ENCODE data around the gene CROCC. TPM values are rescaled to one million over a fixed set of nuclear protein-coding genes. Genes with fewer than 3 reads are reported as not detected.
"Not testable (repeated sequence)": the region's sequence is repeated elsewhere in the genome, so short reads cannot be mapped to it uniquely, and the experiment has no call there.

The CROCC gene
- total and polyA plus RNA-seq, 8 donors, result 14.0 to 942 (median 29.9) TPM

DNA sequence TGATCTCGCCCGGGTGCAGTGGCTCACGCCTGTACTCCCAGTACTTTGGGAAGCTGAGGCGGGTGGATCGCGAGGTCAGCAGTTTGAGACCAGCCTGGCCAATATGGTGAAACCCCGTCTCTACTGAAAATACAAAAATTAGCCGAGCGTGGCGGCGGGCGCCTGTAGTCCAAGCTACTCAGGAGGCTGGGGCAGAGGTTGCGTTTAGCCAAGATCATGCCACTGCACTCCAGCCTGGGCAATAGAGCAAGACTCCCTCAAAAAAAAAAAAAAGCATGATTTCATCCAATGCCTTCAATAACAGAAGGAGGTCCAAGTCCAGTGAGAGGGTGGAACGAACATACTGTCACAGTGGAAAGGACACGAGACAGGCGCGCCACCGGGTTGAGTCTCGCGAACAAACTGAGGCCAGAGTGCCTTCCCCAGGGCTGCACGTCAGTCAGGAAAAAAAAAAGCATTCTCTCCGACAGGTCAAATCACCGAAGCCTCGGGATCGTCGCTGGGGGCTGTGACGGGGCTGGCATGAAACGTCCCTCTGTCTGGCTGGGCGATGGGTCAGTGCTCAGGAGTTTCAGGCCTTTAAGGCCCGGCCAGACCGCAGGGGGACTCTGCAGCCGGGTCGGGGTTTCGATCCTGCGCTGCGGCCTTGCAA is 8.4 kb upstream of the CROCC start:
- WGBS, 5 donors, result 45 to 54% (median 49%) methylated on average over 32 to 36 of the region's 36 CpGs
- TF ChIP-seq EP300 (IDR thresholded peaks at IDR 0.05), result no peak
- intact Hi-C loops (cut with DNase I; ENCODE audit: low total_unique reads), result no loop called here
- Histone ChIP-seq H3K36me3 (no peaks in the 10 kb centered on the region), H3K4me3 (peak overlapping the region; percentile 67 to 100 (median 88)), H3K9me3 (no peaks in the 10 kb centered on the region), H3K27ac (peak overlapping the region; percentile 68 to 94 (median 76)), H3K27me3 (no peaks in the 10 kb centered on the region), H3K4me1 (peaks cover 18 to 35% (median 27%) of the 10 kb centered on the region in 4 donors)
- DNase-seq, result no peak

GRCh38 chr1:16913833-16914662 is 7.7 kb upstream of the CROCC start:
- 0 to 1% (median 0%) methylated on average over 88 to 106 of the region's 109 CpGs for WGBS, 5 donors
- H3K27ac ChIP-seq, result peak overlapping the region; percentile 83 to 94 (median 88)
- DNase-seq, result peak; percentile 96 to 100
- no peaks in the 10 kb centered on the region for H3K27me3 ChIP-seq
- peaks cover 0 to 2% (median 0%) of the 10 kb centered on the region in 4 donors for H3K36me3 ChIP-seq
- H3K9me3 ChIP-seq, result no peaks in the 10 kb centered on the region
- TF ChIP-seq POLR2AphosphoS5 (IDR thresholded peaks at IDR 0.05) (peak; percentile 40 to 74 (median 66)), EP300 (IDR thresholded peaks at IDR 0.05) (no peak)
- peak overlapping the region; percentile 67 to 100 (median 88) for H3K4me3 ChIP-seq
- peaks cover 18 to 35% (median 27%) of the 10 kb centered on the region in 4 donors for H3K4me1 ChIP-seq
- intact Hi-C loops (cut with DNase I; ENCODE audit: low total_unique reads), result no loop called here

DNA sequence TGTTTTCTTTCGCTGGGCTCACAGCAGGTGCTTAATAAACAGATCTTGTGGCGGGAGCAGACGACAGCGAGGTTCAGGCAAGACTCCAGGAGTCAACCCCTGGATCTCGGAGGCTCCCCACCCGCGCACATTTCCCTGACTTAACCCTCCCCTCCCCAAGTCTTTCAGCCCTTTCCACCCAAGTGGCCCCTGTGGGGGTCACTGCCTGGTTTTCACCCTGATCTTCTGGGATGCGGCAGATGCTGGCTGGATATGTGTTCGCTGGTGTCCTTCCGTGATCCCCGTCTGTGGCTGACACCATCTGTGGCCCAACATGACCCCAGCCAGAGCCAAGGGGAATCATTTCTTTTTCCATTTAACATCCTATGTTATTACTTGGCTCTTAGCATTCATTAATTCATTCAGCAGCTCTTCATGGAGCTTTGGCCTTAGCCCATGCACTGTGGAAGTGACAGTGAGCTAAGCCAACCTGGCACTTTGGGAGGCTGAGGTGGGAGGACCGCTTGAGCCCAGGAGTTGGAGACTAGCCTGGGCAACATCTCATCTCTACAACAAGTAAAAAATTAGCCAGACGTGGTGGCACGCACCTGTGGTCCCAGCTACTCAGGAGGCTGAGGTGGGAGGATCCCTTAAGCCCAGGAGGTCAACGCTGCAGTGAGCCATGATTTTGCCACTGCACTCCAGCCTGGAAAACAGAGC is 6.7 kb upstream of the CROCC start:
- H3K9me3 ChIP-seq; intact Hi-C loops (cut with DNase I; ENCODE audit: low total_unique reads); H3K36me3 ChIP-seq; H3K27me3 ChIP-seq: not testable (repeated sequence)
- DNase-seq, result peak in 1 of 2 donors; percentile 48
- H3K27ac ChIP-seq, result peak overlapping the region in 4 of 5 donors; percentile 83 to 94 (median 87)
- peak overlapping the region; percentile 67 to 100 (median 88) for H3K4me3 ChIP-seq
- H3K4me1 ChIP-seq, result peaks cover 18 to 35% (median 27%) of the 10 kb centered on the region in 4 donors
- WGBS, 5 donors, result 47 to 52% (median 49%) methylated on average over 15 of the region's 15 CpGs

GRCh38 chr1:16915627-16915973 is 6.1 kb upstream of the CROCC start:
- TF ChIP-seq EP300 (IDR thresholded peaks at IDR 0.05), result no peak
- H3K9me3 ChIP-seq, result no peaks in the 10 kb centered on the region
- H3K36me3 ChIP-seq, result peaks cover 0 to 6% (median 0%) of the 10 kb centered on the region in 4 donors
- DNase-seq, result peak in 1 of 2 donors; percentile 76
- peak overlapping the region in 1 of 5 donors; percentile 94 for H3K27ac ChIP-seq
- H3K27me3 ChIP-seq, result no peaks in the 10 kb centered on the region
- 67 to 89% (median 82%) methylated on average over 4 of the region's 4 CpGs for WGBS, 5 donors
- H3K4me1 ChIP-seq, result peaks cover 18 to 35% (median 27%) of the 10 kb centered on the region in 4 donors
- H3K4me3 ChIP-seq, result no peak overlapping the region
- intact Hi-C loops (cut with DNase I; ENCODE audit: low total_unique reads), result no loop called here

GRCh38 chr1:16916036-16916880 is 5.5 kb upstream of the CROCC start:
- Histone ChIP-seq H3K4me1 (peaks cover 21 to 38% (median 28%) of the 10 kb centered on the region in 4 donors), H3K27ac (peak overlapping the region in 1 of 5 donors; percentile 94)
- H3K9me3 ChIP-seq; intact Hi-C loops (cut with DNase I; ENCODE audit: low total_unique reads); H3K36me3 ChIP-seq; DNase-seq; H3K4me3 ChIP-seq; H3K27me3 ChIP-seq: not testable (repeated sequence)
- WGBS, 5 donors, result 67 to 86% (median 79%) methylated on average over 10 of the region's 10 CpGs

DNA sequence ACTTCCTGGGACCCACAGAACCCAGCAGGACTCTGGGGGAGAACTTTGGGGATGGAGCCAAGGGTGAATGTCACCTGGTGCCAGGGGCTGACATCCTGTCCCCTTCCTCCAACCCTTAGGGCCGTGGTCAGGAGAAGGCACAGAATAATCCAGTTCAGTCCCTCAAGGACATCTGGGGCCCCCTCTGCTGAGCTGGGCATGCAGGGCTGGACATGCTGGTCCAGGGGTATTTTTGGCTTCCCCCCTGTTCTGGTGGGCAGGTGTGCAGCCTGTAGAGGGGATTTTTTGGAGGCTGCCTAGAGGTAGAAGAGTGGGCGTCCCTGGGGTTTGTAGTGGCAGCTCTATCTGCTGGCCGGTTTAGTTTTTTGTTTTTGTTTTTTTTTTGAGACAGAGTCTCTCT is 3.4 kb upstream of the CROCC start:
- H3K9me3 ChIP-seq, result no peaks in the 10 kb centered on the region
- H3K4me1 ChIP-seq, result peaks cover 21 to 41% (median 27%) of the 10 kb centered on the region in 4 donors
- TF ChIP-seq POLR2A (IDR thresholded peaks at IDR 0.05), result no peak
- no peak for TF ChIP-seq EP300 (IDR thresholded peaks at IDR 0.05)
- TF ChIP-seq CTCF (IDR thresholded peaks at IDR 0.05), result no peak
- no peak for TF ChIP-seq POLR2AphosphoS5 (IDR thresholded peaks at IDR 0.05)
- no peak overlapping the region for H3K27ac ChIP-seq
- no peak for DNase-seq
- peaks cover 0 to 18% (median 7%) of the 10 kb centered on the region in 3 donors for H3K27me3 ChIP-seq
- 43 to 84% (median 75%) methylated on average over 3 of the region's 3 CpGs for WGBS, 5 donors
- intact Hi-C loops (cut with DNase I; ENCODE audit: low total_unique reads), result no loop called here
- no peak overlapping the region for H3K4me3 ChIP-seq
- peaks cover 0 to 6% (median 0%) of the 10 kb centered on the region in 4 donors for H3K36me3 ChIP-seq

- Histone ChIP-seq H3K27me3 (peaks cover 0 to 18% (median 7%) of the 10 kb centered on the region in 3 donors), H3K4me1 (peaks cover 17 to 38% (median 23%) of the 10 kb centered on the region in 4 donors)
- H3K9me3 ChIP-seq; H3K36me3 ChIP-seq; intact Hi-C loops (cut with DNase I; ENCODE audit: low total_unique reads); H3K4me3 ChIP-seq; H3K27ac ChIP-seq; DNase-seq: not testable (repeated sequence)
- 84 to 91% (median 89%) methylated on average over 15 of the region's 15 CpGs for WGBS, 5 donors
These were observed 2.6 kb upstream of the CROCC start for GRCh38 chr1:16918936-16919665.
